GM12875 (cell line): ENCODE results near the gene SMIM44.

Experiments used
- H3K4me3 ChIP-seq: one replicate; pipeline ENCODE4 v1.5.1; 2011; ENCODE audit warnings: low read depth, low read length, control low read depth
- TF ChIP-seq, protein P1 (sequence below): IDR thresholded peaks from 2 replicates; pipeline ENCODE4 v1.5.1; 2011; ENCODE audit warnings: low read depth, mild to moderate bottlenecking, control low read depth, inconsistent platforms, low read length, moderate library complexity, borderline replicate concordance; ENCODE audit not compliant: insufficient read depth

SMIM44 gene

DNA sequence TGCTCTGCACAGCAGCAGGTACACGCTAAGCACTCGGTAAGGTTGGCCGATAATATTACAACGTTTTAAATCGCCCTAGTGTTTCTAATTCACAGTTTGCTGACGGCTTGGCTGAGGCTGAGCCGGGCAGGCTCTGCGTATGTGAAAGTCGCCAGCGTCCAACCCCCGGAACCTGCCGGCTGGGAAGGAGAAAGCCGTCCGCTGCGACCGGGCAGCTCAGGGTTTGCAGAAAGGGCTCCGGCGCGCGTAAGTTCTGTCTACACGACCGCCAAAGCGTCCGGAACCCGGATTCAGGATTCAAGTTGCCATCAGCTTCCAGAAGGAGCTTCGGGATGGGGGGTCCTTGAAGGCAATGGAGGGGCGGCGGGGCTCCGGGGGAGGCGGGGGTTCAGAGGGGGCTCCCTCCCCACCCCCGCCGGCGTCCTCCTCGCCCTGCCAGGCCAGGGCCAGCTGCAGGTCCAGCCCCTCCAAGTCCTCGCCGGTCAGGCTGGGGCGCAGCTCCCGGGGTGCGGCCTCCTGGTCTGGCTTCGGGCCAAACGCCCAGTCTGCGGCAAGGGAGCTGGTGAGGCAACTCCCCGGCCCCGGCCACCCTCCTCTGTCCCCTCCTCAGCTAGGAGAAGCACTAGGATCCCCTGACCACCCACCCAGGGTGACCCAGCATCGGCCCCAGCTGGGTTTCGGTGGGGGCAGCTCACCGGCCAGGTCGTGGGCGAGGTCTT, 575 bp downstream of the SMIM44 start:
- no peak overlapping the region for H3K4me3 ChIP-seq
- TF ChIP-seq, protein P1, sequence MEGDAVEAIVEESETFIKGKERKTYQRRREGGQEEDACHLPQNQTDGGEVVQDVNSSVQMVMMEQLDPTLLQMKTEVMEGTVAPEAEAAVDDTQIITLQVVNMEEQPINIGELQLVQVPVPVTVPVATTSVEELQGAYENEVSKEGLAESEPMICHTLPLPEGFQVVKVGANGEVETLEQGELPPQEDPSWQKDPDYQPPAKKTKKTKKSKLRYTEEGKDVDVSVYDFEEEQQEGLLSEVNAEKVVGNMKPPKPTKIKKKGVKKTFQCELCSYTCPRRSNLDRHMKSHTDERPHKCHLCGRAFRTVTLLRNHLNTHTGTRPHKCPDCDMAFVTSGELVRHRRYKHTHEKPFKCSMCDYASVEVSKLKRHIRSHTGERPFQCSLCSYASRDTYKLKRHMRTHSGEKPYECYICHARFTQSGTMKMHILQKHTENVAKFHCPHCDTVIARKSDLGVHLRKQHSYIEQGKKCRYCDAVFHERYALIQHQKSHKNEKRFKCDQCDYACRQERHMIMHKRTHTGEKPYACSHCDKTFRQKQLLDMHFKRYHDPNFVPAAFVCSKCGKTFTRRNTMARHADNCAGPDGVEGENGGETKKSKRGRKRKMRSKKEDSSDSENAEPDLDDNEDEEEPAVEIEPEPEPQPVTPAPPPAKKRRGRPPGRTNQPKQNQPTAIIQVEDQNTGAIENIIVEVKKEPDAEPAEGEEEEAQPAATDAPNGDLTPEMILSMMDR = no peak

DNA sequence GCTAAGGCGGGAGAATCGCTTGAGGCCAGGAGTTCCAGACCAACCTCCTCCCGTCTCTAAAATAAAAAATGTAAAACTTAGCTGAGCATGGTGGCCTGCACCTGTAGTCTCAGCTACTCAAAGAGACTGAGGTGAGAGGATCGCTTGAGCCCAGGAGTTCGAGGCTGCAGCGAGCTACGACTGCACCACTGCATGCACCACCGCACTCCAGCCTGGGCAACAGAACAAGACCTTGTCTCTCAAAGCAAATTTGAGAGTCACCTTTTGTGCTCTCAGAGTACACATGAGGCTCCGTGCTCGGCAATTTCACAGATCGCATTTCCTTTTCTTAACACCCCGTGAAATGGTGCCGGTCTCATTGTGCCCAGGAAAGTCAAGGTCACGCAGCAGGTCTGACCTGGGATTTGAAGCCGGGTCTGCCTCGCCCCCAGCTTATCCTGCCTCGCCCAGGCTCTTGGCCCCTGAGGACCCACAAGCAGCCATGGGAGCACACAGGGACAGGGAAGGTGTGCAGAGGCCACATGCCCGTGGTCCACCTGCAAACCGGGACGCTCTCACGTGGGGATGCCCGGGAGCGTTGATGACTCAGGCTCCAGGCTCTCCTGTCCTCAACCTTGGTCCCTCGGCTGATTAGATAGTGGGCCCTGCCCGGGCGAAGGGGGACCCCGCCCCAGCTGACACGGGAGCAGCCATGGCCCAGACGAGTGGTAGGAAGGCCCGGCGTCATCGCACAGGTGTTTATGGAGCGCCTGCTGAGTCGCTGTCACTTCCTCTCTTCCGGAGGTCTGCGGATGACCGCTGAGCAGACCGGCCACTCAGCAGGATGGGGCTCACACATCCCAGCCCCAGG, 1.8 kb downstream of the SMIM44 start:
- H3K4me3 ChIP-seq = no peak overlapping the region
- TF ChIP-seq, protein P1 = no peak

DNA sequence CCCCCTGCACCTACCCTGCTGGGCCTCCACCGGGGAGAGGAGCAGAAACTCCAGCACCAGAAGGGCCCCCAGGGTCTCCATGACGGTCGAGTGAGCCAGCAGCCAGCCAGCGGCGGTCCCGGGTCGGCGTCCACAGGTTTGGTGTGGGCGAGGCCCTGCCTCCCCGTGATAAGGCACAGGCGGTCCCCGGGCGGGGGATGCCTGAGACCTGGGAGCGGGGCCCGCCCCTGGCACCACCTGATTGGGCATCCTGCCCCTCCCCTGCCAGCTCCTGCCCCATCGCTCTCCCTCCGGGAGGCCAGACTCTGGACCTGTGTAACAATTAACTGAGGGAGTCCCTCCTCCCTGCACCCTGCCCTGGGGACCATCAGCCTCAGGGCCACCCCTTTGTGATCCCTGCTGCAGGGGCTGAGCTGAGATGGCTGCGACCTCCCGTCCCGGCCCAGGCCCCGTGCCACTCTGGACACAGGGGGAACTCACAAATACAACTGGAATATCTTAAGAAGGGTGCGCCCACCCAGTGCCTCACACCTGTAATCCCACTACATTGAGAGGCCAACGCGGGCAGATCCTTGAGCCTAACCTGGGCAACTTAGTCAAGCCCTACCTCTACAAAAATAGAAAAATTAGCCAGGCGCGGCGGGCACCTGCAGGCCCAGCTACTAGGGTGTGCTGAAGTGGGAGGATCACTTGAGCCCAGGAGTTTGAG, 2.7 kb downstream of the SMIM44 start, which contains the start of gene SMIM24:
SMIM24 (minus strand) TSS at position 143 of the 709 bp plus-strand sequence; CDS start at position 81, 62 bp downstream.
- TF ChIP-seq, protein P1 = no peak
- H3K4me3 ChIP-seq = no peak within 1 kb of the TSS

- H3K4me3 ChIP-seq = no peak overlapping the region
- TF ChIP-seq, protein P1 = no peak
These were observed 3.4 kb downstream of the SMIM44 start for GRCh38 chr19:3479834-3480215.

DNA sequence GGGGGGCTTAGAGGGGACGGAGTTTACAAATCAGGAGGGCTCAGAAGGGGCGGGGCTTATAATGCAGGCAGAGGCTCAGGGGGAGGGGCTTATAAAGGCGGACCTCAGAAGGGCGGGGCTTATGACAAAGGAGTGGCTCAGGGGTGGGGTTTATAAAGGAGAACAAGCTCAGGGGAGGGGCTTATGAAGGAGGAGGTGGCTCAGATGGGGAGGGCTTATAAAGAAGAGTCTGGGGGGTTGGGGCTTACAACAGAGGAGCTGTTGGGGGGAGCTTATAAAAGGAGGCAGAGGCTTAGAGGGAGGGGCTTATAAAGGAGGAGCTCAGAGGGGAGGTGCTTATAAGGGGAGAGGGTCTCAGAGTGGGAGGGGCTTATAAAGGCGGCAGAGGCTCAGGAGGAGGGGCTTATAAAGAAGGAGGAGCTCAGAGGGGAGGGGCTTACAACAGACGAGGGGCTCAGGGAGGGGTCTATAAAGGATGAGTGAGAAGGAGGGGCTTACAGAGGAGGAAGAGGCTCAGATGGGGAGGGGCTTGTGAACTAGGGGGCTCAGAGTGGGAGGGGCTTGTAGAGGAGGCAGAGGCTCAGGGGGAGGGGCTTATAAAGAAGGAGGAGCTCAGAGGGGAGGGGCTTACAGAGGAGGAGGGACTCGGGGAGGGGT, 3.9 kb downstream of the SMIM44 start:
- H3K4me3 ChIP-seq = no peak overlapping the region
- TF ChIP-seq, protein P1 = no peak

DNA sequence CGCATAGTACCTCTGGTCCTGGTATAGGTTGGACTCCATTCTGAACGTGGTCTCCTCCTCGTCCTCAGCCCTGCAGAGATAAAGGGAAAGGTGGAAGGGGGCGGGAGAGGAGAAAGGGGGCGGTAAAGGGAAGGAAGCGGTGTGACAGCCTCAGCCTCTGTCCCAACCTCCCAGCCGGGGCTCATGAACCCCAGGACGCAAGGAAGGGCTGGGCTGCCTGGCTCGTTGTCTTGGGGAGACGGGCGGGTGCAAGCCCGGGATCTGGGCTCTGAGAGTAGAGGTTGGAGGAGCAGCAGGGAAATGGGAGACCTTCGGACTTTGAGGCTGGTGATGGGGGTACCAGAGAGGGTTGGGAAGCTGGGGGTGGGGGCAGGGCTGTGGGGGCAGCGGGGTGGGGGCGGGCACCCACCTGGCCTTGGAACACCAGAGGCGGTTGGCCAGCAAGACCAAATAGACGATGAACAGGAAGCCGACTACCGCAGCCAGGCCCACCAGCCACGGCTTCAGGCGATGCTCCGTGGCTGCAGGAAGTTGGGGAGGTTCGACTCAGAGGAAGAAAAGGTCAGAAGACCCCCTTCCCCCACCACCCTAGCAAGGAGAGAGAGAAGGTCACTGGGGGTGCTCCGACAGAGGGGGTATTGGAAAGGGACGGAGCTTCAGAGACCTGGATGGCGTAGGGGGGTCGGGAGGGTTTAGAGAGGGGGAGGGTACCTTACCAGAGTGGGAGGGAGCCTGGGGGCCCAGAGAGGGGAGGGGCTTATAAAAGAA, 4.6 kb downstream of the SMIM44 start:
- TF ChIP-seq, protein P1 = no peak
- H3K4me3 ChIP-seq = no peak overlapping the region
